CD4-positive, alpha-beta T cell treated with Interleukin-17A for 1 hour (primary cell): Measurements from ENCODE around the gene NTM.

Source experiments
- DNase-seq: peaks from one replicate; pipeline ENCODE4 v3.0.0-alpha.2; 2020

Gene NTM

GRCh38 chr11:131756479-131757110, 386.2 kb downstream of the NTM start:
- DNase-seq = no peak

GRCh38 chr11:131758726-131759125, 388.3 kb downstream of the NTM start:
- DNase-seq = no peak

- no peak for DNase-seq
These were observed 388.7 kb downstream of the NTM start for GRCh38 chr11:131759140-131759539.

- no peak for DNase-seq
These were observed 390.0 kb downstream of the NTM start for GRCh38 chr11:131760091-131761061.

GRCh38 chr11:131762346-131763110, 392.1 kb downstream of the NTM start:
- DNase-seq = no peak

- no peak for DNase-seq
These were observed 392.9 kb downstream of the NTM start for GRCh38 chr11:131763193-131763890.

- no peak for DNase-seq
These were observed 393.7 kb downstream of the NTM start for GRCh38 chr11:131764126-131764525.

- no peak for DNase-seq
These were observed 394.2 kb downstream of the NTM start for GRCh38 chr11:131764649-131765048.

GRCh38 chr11:131766637-131767036, 396.2 kb downstream of the NTM start:
- DNase-seq = no peak

- DNase-seq = no peak
These were observed 397.0 kb downstream of the NTM start for GRCh38 chr11:131767421-131767820.

- no peak for DNase-seq
These were observed 400.4 kb downstream of the NTM start for GRCh38 chr11:131770801-131771200.

- DNase-seq = no peak
These were observed 401.1 kb downstream of the NTM start for GRCh38 chr11:131771471-131771870.

GRCh38 chr11:131773626-131774025, 403.2 kb downstream of the NTM start:
- no peak for DNase-seq

- no peak for DNase-seq
These were observed 405.8 kb downstream of the NTM start for GRCh38 chr11:131776211-131776610.

GRCh38 chr11:131785801-131786200, 415.4 kb downstream of the NTM start:
- DNase-seq = no peak

GRCh38 chr11:131787119-131787518, 416.7 kb downstream of the NTM start:
- no peak for DNase-seq

GRCh38 chr11:131790586-131790985, 420.2 kb downstream of the NTM start:
- no peak for DNase-seq

GRCh38 chr11:131792243-131792642, 421.8 kb downstream of the NTM start:
- no peak for DNase-seq

GRCh38 chr11:131796089-131796488, 425.7 kb downstream of the NTM start:
- no peak for DNase-seq

GRCh38 chr11:131796541-131796940, 426.1 kb downstream of the NTM start:
- DNase-seq = no peak

- DNase-seq = no peak
These were observed 430.0 kb downstream of the NTM start for GRCh38 chr11:131800452-131800851.

- DNase-seq = no peak
These were observed 432.2 kb downstream of the NTM start for GRCh38 chr11:131802440-131803115.
